ENCODE results near the gene UBL5. TPM values are rescaled to one million over a fixed set of nuclear protein-coding genes. Genes with fewer than 3 reads are reported as not detected.
"Not testable (repeated sequence)": the region's sequence is repeated elsewhere in the genome, so short reads cannot be mapped to it uniquely, and the experiment has no call there.

The UBL5 gene
- total RNA-seq, 1 experiment from 2014 or later, result 403 TPM

DNA sequence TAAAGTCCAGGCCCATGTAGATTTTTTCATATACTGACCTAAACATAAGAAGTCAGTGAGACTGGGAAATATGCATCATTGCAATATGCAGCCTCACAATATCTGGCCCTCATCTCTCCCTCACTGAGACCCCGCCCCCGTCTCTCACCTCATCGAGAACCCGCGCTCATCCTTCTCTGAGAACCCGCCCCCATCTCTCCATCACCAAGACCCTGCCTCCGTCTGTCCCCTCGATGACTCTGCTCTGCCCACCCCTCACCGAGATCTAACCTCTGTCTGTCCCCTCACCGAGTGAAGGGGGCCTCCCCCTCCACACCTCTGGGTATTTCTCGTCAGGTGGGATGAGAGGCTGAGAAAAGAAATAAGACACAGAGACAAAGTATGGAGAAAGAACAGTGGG lies 38.7 kb upstream of the UBL5 start:
- BruUV-seq (replicated peaks), result no TSS peak
- Histone ChIP-seq H3K79me2 (ENCODE audit: low read depth) (no peaks in the 10 kb centered on the region), H3K9me3 (ENCODE audit: insufficient read depth, low read depth) (no peaks in the 10 kb centered on the region), H3K27ac (no peak overlapping the region), H3K9me2 (ENCODE audit: insufficient read depth) (no peaks in the 10 kb centered on the region), H3K4me2 (no peak overlapping the region), H3K36me3 (ENCODE audit: low read depth) (no peaks in the 10 kb centered on the region), H4K20me1 (ENCODE audit: insufficient read depth) (no peaks in the 10 kb centered on the region), H2AFZ (no peak overlapping the region), H3F3A (ENCODE audit: insufficient read depth, low read depth) (peaks cover 27% of the 10 kb centered on the region; the same call in 1 of the 2 replicates), H3K4me3 (no peak overlapping the region), H3K4me1 (replicated peaks; ENCODE audit: insufficient read depth) (peaks cover 26% of the 10 kb centered on the region), H3K27me3 (ENCODE audit: insufficient read depth, low read depth) (no peaks in the 10 kb centered on the region)
- intact Hi-C loops (cut with micrococcal nuclease; ENCODE audit: unreplicated experiment), result no loop called here
- CTCF ChIA-PET, result no interaction called here
- TF ChIP-seq, protein P1, sequence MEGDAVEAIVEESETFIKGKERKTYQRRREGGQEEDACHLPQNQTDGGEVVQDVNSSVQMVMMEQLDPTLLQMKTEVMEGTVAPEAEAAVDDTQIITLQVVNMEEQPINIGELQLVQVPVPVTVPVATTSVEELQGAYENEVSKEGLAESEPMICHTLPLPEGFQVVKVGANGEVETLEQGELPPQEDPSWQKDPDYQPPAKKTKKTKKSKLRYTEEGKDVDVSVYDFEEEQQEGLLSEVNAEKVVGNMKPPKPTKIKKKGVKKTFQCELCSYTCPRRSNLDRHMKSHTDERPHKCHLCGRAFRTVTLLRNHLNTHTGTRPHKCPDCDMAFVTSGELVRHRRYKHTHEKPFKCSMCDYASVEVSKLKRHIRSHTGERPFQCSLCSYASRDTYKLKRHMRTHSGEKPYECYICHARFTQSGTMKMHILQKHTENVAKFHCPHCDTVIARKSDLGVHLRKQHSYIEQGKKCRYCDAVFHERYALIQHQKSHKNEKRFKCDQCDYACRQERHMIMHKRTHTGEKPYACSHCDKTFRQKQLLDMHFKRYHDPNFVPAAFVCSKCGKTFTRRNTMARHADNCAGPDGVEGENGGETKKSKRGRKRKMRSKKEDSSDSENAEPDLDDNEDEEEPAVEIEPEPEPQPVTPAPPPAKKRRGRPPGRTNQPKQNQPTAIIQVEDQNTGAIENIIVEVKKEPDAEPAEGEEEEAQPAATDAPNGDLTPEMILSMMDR (conservative IDR thresholded peaks at IDR 0.05), result no peak
- TF ChIP-seq EZH2 (IDR thresholded peaks at IDR 0.05; ENCODE audit: low read depth), result no peak
- POLR2A ChIA-PET (ENCODE audit: unreplicated experiment), result no interaction called here
- DNase-seq, result no peak

DNA sequence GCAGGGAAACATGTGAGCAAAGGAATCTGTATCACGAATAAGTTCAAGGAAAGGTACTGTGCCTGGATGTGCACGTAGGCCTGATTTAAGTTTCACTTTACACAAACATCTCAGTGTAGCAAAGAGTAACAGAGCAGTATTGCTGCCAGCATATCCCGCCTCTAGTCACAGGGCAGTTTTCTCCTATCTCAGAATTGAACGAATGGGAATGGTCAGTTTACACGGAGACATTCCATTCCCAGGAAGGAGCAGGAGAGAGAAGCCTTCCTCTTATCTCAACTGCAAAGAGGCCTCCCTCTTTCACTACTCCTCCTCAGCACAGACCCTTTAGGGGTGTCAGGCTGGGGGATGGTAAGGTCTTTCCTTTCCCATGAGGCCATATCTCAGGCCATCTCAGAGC lies 38.1 kb upstream of the UBL5 start:
- H4K20me1 ChIP-seq (ENCODE audit: insufficient read depth); DNase-seq; H3K27ac ChIP-seq; H3K4me3 ChIP-seq; H3K4me2 ChIP-seq; H3K36me3 ChIP-seq (ENCODE audit: low read depth); H3K9me3 ChIP-seq (ENCODE audit: insufficient read depth, low read depth); H3K79me2 ChIP-seq (ENCODE audit: low read depth); H3K9me2 ChIP-seq (ENCODE audit: insufficient read depth); H3K27me3 ChIP-seq (ENCODE audit: insufficient read depth, low read depth); H2AFZ ChIP-seq; intact Hi-C loops (cut with micrococcal nuclease; ENCODE audit: unreplicated experiment); POLR2A ChIA-PET (ENCODE audit: unreplicated experiment); BruUV-seq (replicated peaks): not testable (repeated sequence)
- Histone ChIP-seq H3K4me1 (replicated peaks; ENCODE audit: insufficient read depth) (peaks cover 21% of the 10 kb centered on the region), H3F3A (ENCODE audit: insufficient read depth, low read depth) (peaks cover 30% of the 10 kb centered on the region; the same call in 1 of the 2 replicates)
- CTCF ChIA-PET, result interaction anchor here (0.6 kb wide), 1 partner anchor 13 kb away, joined by 6 read pairs; no protein-coding TSS in a partner anchor

DNA sequence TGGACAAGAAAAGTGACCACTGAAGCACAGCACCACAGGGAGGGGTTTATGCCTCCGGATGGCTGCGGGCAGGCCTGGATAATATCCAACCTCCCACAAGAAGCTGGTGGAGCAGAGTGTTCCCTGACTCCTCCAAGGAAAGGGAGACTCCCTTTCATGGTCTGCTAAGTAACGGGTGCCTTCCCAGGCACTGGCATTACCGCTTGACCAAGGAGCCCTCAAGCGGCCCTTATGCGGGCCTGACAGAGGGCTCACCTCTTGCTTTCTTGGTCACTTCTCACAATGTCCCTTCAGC lies 36.7 kb upstream of the UBL5 start:
- peaks cover 18% of the 10 kb centered on the region for H3K4me1 ChIP-seq (replicated peaks; ENCODE audit: insufficient read depth)
- peak overlapping the region; percentile 60; the same call in 1 of the 2 replicates for H2AFZ ChIP-seq
- H3K27ac ChIP-seq; H3K36me3 ChIP-seq (ENCODE audit: low read depth); BruUV-seq (replicated peaks); H3K9me2 ChIP-seq (ENCODE audit: insufficient read depth); H4K20me1 ChIP-seq (ENCODE audit: insufficient read depth); DNase-seq; H3K79me2 ChIP-seq (ENCODE audit: low read depth); POLR2A ChIA-PET (ENCODE audit: unreplicated experiment); H3K27me3 ChIP-seq (ENCODE audit: insufficient read depth, low read depth); H3K9me3 ChIP-seq (ENCODE audit: insufficient read depth, low read depth): not testable (repeated sequence)
- H3K4me3 ChIP-seq, result peak overlapping the region; percentile 51
- CTCF ChIA-PET, result interaction anchor here (0.6 kb wide), 1 partner anchor 637 kb away, joined by 3 read pairs; no protein-coding TSS in a partner anchor
- H3K4me2 ChIP-seq, result peak overlapping the region; percentile 65
- intact Hi-C loops (cut with micrococcal nuclease; ENCODE audit: unreplicated experiment), result loop anchor here (5.0 to 10.0 kb wide), 2 partner anchors 476 to 584 kb away; no protein-coding TSS in a partner anchor
- peaks cover 27% of the 10 kb centered on the region; the same call in 1 of the 2 replicates for H3F3A ChIP-seq (ENCODE audit: insufficient read depth, low read depth)

DNA sequence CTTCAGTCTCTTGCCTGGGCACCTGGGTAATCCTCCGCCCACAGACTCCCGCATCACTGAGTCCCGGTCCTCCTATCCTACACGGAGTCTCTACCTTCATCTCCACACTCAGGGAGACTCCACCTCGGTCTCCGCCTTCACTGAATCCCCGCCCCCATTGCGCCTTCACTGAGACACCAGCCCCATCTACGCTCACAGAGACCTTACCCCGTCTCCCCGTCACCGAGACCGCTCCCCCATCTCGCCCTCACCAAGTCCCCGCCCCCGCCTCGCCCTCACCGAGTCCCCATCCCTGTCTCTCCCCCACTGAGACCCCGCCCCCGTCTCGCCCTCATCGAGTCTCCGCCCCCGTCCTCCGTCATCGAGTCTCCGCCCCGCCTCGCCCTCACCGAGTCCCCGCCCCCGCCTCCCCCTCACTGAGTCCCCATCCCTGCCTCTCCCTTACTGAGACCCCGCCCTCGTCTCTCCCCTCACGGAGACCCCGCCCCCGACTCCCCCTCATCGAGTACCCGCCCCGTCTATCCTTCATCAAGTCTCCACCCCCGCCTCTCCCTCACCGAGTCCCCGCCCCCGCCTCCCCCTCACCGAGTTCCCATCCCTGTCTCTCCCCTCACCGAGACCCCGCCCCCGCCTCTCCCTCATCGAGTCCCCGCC lies 36.0 kb upstream of the UBL5 start:
- BruUV-seq (replicated peaks), result no TSS peak
- Histone ChIP-seq H3K79me2 (ENCODE audit: low read depth) (no peaks in the 10 kb centered on the region), H3F3A (ENCODE audit: insufficient read depth, low read depth) (peaks cover 25% of the 10 kb centered on the region; the same call in 1 of the 2 replicates), H3K4me1 (replicated peaks; ENCODE audit: insufficient read depth) (peaks cover 20% of the 10 kb centered on the region), H4K20me1 (ENCODE audit: insufficient read depth) (no peaks in the 10 kb centered on the region), H2AFZ (peak overlapping the region; percentile 68), H3K27me3 (ENCODE audit: insufficient read depth, low read depth) (no peaks in the 10 kb centered on the region), H3K9me2 (ENCODE audit: insufficient read depth) (no peaks in the 10 kb centered on the region), H3K27ac (no peak overlapping the region), H3K4me3 (peak overlapping the region; percentile 64), H3K9me3 (ENCODE audit: insufficient read depth, low read depth) (0 out of 2 replicates have a peak, but pooled peaks cover 3% of the 10 kb centered on the region), H3K4me2 (peak overlapping the region; percentile 75), H3K36me3 (ENCODE audit: low read depth) (no peaks in the 10 kb centered on the region)
- TF ChIP-seq, protein P1 (conservative IDR thresholded peaks at IDR 0.05), result no peak
- TF ChIP-seq EZH2 (IDR thresholded peaks at IDR 0.05; ENCODE audit: low read depth), result no peak
- ChIA-PET CTCF (interaction anchor here (0.6 kb wide), 1 partner anchor 637 kb away, joined by 3 read pairs; no protein-coding TSS in a partner anchor), POLR2A (ENCODE audit: unreplicated experiment) (no interaction called here)
- peak; percentile 86 to 92 for DNase-seq
- intact Hi-C loops (cut with micrococcal nuclease; ENCODE audit: unreplicated experiment), result loop anchor here (1.0 to 10.0 kb wide), 3 partner anchors 28 to 584 kb away; partner anchors contain the start of gene FBXL12
